Thyroid gland (tissue), 4 donors: ENCODE results near the gene AHSG. TPM values are rescaled to one million over a fixed set of nuclear protein-coding genes. Genes with fewer than 3 reads are reported as not detected.
"Not testable (repeated sequence)": the region's sequence is repeated elsewhere in the genome, so short reads cannot be mapped to it uniquely, and the experiment has no call there.

ENCODE experiments used
- DNase-seq, 2 donors: peaks; one replicate each; pipeline ENCODE4 v3.0.0-alpha.2; 2019
- H3K27ac ChIP-seq, 3 donors: fragments of 200-600 bp; sonication (generic); 1 replicate in 2 of 3; 2 replicates in 1 of 3; pipeline ENCODE4 v1.5.1; 2016 to 2019; ENCODE audit warnings: mild to moderate bottlenecking in 1 of 3, moderate library complexity in 1 of 3
- H3K27me3 ChIP-seq: fragments of 200-600 bp; sonication (generic); one replicate; pipeline ENCODE4 v1.5.1; 2019
- H3K36me3 ChIP-seq, 2 donors: fragments of 200-600 bp; sonication (generic); one replicate each; pipeline ENCODE4 v1.5.1; 2016 to 2019
- H3K4me1 ChIP-seq, 2 donors: fragments of 200-600 bp; sonication (generic); one replicate each; pipeline ENCODE4 v1.5.1; 2017 to 2019
- H3K4me3 ChIP-seq, 3 donors: fragments of 200-600 bp; sonication (generic); replicated peaks in 1 of 3; 1 replicate in 2 of 3; 2 replicates in 1 of 3; pipeline ENCODE4 v1.5.1; 2016; ENCODE audit warnings: mild to moderate bottlenecking in 1 of 3
- H3K9me3 ChIP-seq: fragments of 200-600 bp; sonication (generic); one replicate; pipeline ENCODE4 v1.5.1; 2017
- POLR2A ChIP-seq, 2 donors: fragments of 450-650 bp; IDR thresholded peaks; one replicate each; pipeline ENCODE4 v1.6.1; 2017; ENCODE audit warnings: antibody characterized with exemption in 2 of 2, mild to moderate bottlenecking in 2 of 2, moderate library complexity in 1 of 2
- WGBS, 2 donors: methylation state at CpG; one replicate each; pipeline ENCODE4 v1.1.5; 2017; 5-methylcytosine and 5-hydroxymethylcytosine counted together
- intact Hi-C: fragments of 100-400 bp; cut with DNase I; formaldehyde crosslinking; loops from one replicate; pipeline ENCODE4 v1.15.1; 2023
- total RNA-seq, 4 donors: library from RNA; depleted of rRNA; stranded (reverse); fragments of >200 nt; gene quantifications; one replicate each; pipeline ENCODE4 v1.2.3, GENCODE V29; 2016
- TF ChIP-seq, protein P1 (sequence below), 6 experiments: fragments of 200-600 bp in 3 of 6; fragments of 450-650 bp in 3 of 6; sonication (generic) in 3 of 6; IDR thresholded peaks; one replicate each; pipeline ENCODE4 v1.5.1; 2016 to 2019; ENCODE audit warnings: antibody characterized with exemption in 6 of 6, mild to moderate bottlenecking in 2 of 6, inconsistent platforms in 1 of 6, moderate library complexity in 1 of 6

AHSG gene
- total RNA-seq, 4 donors from 2014 or later = not detected

DNA sequence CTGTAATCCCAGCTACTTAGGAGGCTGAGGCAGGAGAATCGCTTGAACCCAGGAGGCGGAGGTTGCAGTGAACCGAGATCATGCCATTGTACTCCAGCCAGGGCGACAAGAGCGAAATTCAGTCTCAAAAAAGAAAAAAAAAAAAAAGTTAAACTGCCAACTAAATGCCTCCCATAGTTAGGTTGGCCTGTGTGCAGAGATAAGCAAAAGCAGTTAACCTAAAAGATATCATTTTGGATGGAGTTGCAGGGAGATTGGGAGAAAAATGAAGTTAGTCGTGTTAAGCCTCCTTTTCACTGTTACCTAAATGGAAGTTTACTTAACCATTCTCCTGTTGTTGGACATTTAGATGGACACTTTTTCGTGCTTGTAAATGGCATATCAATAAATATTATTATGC lies 15.9 kb downstream of the AHSG start:
- Histone ChIP-seq H3K27me3 (no peaks in the 10 kb centered on the region), H3K36me3 (no peaks in the 10 kb centered on the region), H3K4me3 (no peak overlapping the region), H3K27ac (no peak overlapping the region), H3K9me3 (no peaks in the 10 kb centered on the region), H3K4me1 (no peaks in the 10 kb centered on the region)
- WGBS, 2 donors = 88 to 91% methylated on average over 7 of the region's 7 CpGs
- TF ChIP-seq POLR2A (IDR thresholded peaks at IDR 0.05) = no peak
- TF ChIP-seq, protein P1, sequence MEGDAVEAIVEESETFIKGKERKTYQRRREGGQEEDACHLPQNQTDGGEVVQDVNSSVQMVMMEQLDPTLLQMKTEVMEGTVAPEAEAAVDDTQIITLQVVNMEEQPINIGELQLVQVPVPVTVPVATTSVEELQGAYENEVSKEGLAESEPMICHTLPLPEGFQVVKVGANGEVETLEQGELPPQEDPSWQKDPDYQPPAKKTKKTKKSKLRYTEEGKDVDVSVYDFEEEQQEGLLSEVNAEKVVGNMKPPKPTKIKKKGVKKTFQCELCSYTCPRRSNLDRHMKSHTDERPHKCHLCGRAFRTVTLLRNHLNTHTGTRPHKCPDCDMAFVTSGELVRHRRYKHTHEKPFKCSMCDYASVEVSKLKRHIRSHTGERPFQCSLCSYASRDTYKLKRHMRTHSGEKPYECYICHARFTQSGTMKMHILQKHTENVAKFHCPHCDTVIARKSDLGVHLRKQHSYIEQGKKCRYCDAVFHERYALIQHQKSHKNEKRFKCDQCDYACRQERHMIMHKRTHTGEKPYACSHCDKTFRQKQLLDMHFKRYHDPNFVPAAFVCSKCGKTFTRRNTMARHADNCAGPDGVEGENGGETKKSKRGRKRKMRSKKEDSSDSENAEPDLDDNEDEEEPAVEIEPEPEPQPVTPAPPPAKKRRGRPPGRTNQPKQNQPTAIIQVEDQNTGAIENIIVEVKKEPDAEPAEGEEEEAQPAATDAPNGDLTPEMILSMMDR (IDR thresholded peaks at IDR 0.05) = no peak
- intact Hi-C loops = no loop called here
- DNase-seq = no peak

- no peak for DNase-seq
- no peaks in the 10 kb centered on the region for H3K36me3 ChIP-seq
- intact Hi-C loops = no loop called here
- H3K27me3 ChIP-seq = no peaks in the 10 kb centered on the region
- no peak overlapping the region for H3K4me3 ChIP-seq
- WGBS, 2 donors = 73 to 92% methylated on average over 6 of the region's 6 CpGs
- H3K4me1 ChIP-seq = no peaks in the 10 kb centered on the region
- no peaks in the 10 kb centered on the region for H3K9me3 ChIP-seq
- no peak for TF ChIP-seq POLR2A (IDR thresholded peaks at IDR 0.05)
- TF ChIP-seq, protein P1 (IDR thresholded peaks at IDR 0.05) = no peak
- H3K27ac ChIP-seq = no peak overlapping the region
Measured at GRCh38 chr3:186630950-186631641, 18.2 kb downstream of the AHSG start.

- Histone ChIP-seq H3K4me3 (no peak overlapping the region), H3K27me3 (no peaks in the 10 kb centered on the region), H3K27ac (no peak overlapping the region), H3K9me3 (no peaks in the 10 kb centered on the region), H3K4me1 (no peaks in the 10 kb centered on the region), H3K36me3 (no peaks in the 10 kb centered on the region)
- TF ChIP-seq, protein P1 (IDR thresholded peaks at IDR 0.05) = no peak
- TF ChIP-seq POLR2A (IDR thresholded peaks at IDR 0.05) = no peak
- intact Hi-C loops = no loop called here
- DNase-seq = no peak
Measured at GRCh38 chr3:186633481-186633880, 20.6 kb downstream of the AHSG start.

GRCh38 chr3:186634207-186634606 lies 21.3 kb downstream of the AHSG start:
- H3K36me3 ChIP-seq, H3K4me1 ChIP-seq, intact Hi-C loops, H3K9me3 ChIP-seq, H3K27ac ChIP-seq, H3K27me3 ChIP-seq, DNase-seq, H3K4me3 ChIP-seq: not testable (repeated sequence)
- 82 to 87% methylated on average over 5 of the region's 5 CpGs for WGBS, 2 donors

DNA sequence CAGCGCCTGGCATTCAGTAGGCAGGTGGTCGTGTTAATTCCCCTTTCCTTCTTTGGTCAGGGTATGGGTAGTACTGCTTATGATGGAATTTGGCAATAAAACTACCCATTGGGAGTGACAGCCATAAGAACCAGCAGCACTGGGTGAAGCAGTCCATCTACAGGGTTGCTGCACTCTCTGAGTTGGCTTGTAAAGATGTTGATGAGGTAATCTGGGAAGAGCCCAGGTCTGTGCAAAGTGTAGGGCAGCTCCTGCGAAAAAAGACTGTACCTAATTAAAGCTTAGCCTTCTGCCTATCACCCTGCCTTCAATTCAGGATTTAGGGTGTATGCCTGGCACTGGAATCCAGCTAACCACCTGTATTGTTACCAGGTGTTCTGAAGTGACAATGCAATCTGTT lies 22.7 kb downstream of the AHSG start:
- Histone ChIP-seq H3K27me3 (no peaks in the 10 kb centered on the region), H3K4me1 (peaks cover 0 to 4% of the 10 kb centered on the region in 2 donors), H3K27ac (no peak overlapping the region), H3K36me3 (no peaks in the 10 kb centered on the region), H3K4me3 (no peak overlapping the region), H3K9me3 (no peaks in the 10 kb centered on the region)
- DNase-seq = no peak
- TF ChIP-seq, protein P1 (IDR thresholded peaks at IDR 0.05) = no peak
- no peak for TF ChIP-seq POLR2A (IDR thresholded peaks at IDR 0.05)
- 93 to 96% methylated on average over 3 of the region's 3 CpGs for WGBS, 2 donors
- intact Hi-C loops = no loop called here
